Epithelial cell of esophagus (primary cell): ENCODE measurements around the gene TEKT5.

Source experiments
- DNase-seq: peaks from one replicate; pipeline ENCODE4 v3.0.0; 2010; ENCODE audit warnings: low read depth
- H3K4me3 ChIP-seq: 2 replicates; pipeline ENCODE4 v1.5.1; 2011; ENCODE audit warnings: mild to moderate bottlenecking, low read length, control low read depth
- CTCF ChIP-seq: IDR thresholded peaks from 2 replicates; pipeline ENCODE4 v1.5.1; 2011; ENCODE audit warnings: low read depth, mild to moderate bottlenecking, low read length, control low read depth, inconsistent platforms; ENCODE audit not compliant: insufficient read depth; ENCODE audit errors: missing control alignments

Gene TEKT5

GRCh38 chr16:10676284-10676683 is 18.4 kb downstream of the TEKT5 start:
- H3K4me3 ChIP-seq = no peak overlapping the region
- no peak for DNase-seq
- no peak for TF ChIP-seq CTCF

GRCh38 chr16:10675861-10676260 is 18.9 kb downstream of the TEKT5 start:
- H3K4me3 ChIP-seq = no peak overlapping the region
- no peak for DNase-seq
- TF ChIP-seq CTCF = no peak

GRCh38 chr16:10675216-10675615 is 19.5 kb downstream of the TEKT5 start:
- TF ChIP-seq CTCF = no peak
- no peak for DNase-seq
- no peak overlapping the region for H3K4me3 ChIP-seq

GRCh38 chr16:10671729-10672128 is 23.0 kb downstream of the TEKT5 start:
- TF ChIP-seq CTCF = no peak
- DNase-seq = no peak
- H3K4me3 ChIP-seq = no peak overlapping the region

- no peak for TF ChIP-seq CTCF
- no peak for DNase-seq
Measured at GRCh38 chr16:10669791-10670190, 24.9 kb downstream of the TEKT5 start.

GRCh38 chr16:10668322-10669045 is 26.2 kb downstream of the TEKT5 start:
- H3K4me3 ChIP-seq = no peak overlapping the region
- peak; percentile 49 for TF ChIP-seq CTCF
- DNase-seq = peak; percentile 18

More at GRCh38 chr16:10669791-10670190, 24.9 kb downstream of the TEKT5 start:
- no peak overlapping the region for H3K4me3 ChIP-seq

- DNase-seq = no peak
- TF ChIP-seq CTCF = no peak
- H3K4me3 ChIP-seq = no peak overlapping the region
Measured at GRCh38 chr16:10667239-10667638, 27.5 kb downstream of the TEKT5 start.
